Prostate gland (tissue), 2 donors: ENCODE results near the gene IFT81. TPM values are rescaled to one million over a fixed set of nuclear protein-coding genes. Genes with fewer than 3 reads are reported as not detected.

ENCODE experiments used
- DNase-seq: peaks from one replicate; pipeline ENCODE4 v3.0.0-alpha.2; 2019; ENCODE audit warnings: low spot score
- H3K27ac ChIP-seq, 2 donors: fragments of 200-600 bp; sonication (generic); 2 replicates each; pipeline ENCODE4 v1.5.1; 2017 to 2019
- H3K27me3 ChIP-seq: fragments of 200-600 bp; sonication (generic); replicated peaks from 2 replicates; pipeline ENCODE4 v1.5.1; 2019; ENCODE audit not compliant: insufficient read depth
- H3K36me3 ChIP-seq, 2 donors: fragments of 200-600 bp; sonication (generic); 1 replicate in 1 of 2; 2 replicates in 1 of 2; pipeline versions ENCODE4 v1.5.1 to v1.8.1; 2017 to 2019
- H3K4me1 ChIP-seq: fragments of 200-600 bp; sonication (generic); replicated peaks from 2 replicates; pipeline ENCODE4 v1.5.1; 2019
- H3K4me3 ChIP-seq, 2 donors: fragments of 200-600 bp; sonication (generic); 2 replicates each; pipeline ENCODE4 v1.5.1; 2017 to 2019
- H3K9me3 ChIP-seq: fragments of 200-600 bp; sonication (generic); 2 replicates; pipeline ENCODE4 v1.5.1; 2017
- POLR2A ChIP-seq: fragments of 450-650 bp; IDR thresholded peaks from one replicate; pipeline ENCODE4 v1.6.1; 2016; ENCODE audit warnings: antibody characterized with exemption, mild to moderate bottlenecking
- POLR2AphosphoS5 ChIP-seq: sonication (generic); formaldehyde crosslinking; IDR thresholded peaks from one replicate; pipeline ENCODE4 v1.6.1; 2017; ENCODE audit warnings: antibody characterized with exemption
- whole genome bisulfite sequencing: methylation state at CpG from one replicate; pipeline ENCODE4 v1.1.5; 2018; 5-methylcytosine and 5-hydroxymethylcytosine counted together
- intact Hi-C: fragments of 100-400 bp; cut with DNase I; formaldehyde crosslinking; loops from one replicate; pipeline ENCODE4 v1.14.2; 2022
- total RNA-seq, 2 donors: library from RNA; depleted of rRNA; stranded (reverse); fragments of >200 nt; gene quantifications; one replicate each; pipeline ENCODE4 v1.1.0, GENCODE V29; 2016
- TF ChIP-seq, protein P1 (sequence below), 4 experiments: fragments of 200-600 bp in 2 of 4; fragments of 450-650 bp in 2 of 4; sonication (generic) in 2 of 4; IDR thresholded peaks; 1 replicate in 3 of 4; 2 replicates in 1 of 4; pipeline ENCODE4 v1.5.1; 2016 to 2019; ENCODE audit warnings: antibody characterized with exemption in 4 of 4, mild to moderate bottlenecking in 2 of 4, moderate library complexity in 2 of 4

Gene IFT81
- total RNA-seq, 2 donors from 2014 or later, result 11.2 to 16.1 TPM

DNA sequence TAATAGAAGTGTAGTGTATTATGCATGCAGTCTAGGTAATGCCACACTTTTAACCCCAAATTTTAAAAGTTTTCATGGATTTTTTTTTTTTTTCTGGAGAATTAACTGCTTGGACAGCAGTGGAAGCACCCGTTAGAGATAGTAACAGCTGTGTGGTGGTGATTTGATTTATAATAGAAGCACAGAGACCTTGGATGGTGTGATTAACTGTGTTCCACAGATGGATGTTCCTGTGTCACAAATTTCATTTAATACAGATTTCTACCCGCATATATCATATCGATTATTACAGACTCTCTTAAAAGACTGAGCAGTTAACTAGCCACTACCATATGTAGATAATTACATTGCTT, 47.0 kb downstream of the IFT81 start:
- intact Hi-C loops, result no loop called here
- TF ChIP-seq POLR2A (no peak), POLR2AphosphoS5 (no peak)
- TF ChIP-seq, protein P1, sequence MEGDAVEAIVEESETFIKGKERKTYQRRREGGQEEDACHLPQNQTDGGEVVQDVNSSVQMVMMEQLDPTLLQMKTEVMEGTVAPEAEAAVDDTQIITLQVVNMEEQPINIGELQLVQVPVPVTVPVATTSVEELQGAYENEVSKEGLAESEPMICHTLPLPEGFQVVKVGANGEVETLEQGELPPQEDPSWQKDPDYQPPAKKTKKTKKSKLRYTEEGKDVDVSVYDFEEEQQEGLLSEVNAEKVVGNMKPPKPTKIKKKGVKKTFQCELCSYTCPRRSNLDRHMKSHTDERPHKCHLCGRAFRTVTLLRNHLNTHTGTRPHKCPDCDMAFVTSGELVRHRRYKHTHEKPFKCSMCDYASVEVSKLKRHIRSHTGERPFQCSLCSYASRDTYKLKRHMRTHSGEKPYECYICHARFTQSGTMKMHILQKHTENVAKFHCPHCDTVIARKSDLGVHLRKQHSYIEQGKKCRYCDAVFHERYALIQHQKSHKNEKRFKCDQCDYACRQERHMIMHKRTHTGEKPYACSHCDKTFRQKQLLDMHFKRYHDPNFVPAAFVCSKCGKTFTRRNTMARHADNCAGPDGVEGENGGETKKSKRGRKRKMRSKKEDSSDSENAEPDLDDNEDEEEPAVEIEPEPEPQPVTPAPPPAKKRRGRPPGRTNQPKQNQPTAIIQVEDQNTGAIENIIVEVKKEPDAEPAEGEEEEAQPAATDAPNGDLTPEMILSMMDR (IDR thresholded peaks at IDR 0.05), result no peak
- Histone ChIP-seq H3K36me3 (no peaks in the 10 kb centered on the region), H3K27ac (no peak overlapping the region), H3K9me3 (no peaks in the 10 kb centered on the region), H3K4me1 (no peaks in the 10 kb centered on the region), H3K4me3 (no peak overlapping the region), H3K27me3 (no peaks in the 10 kb centered on the region)
- no peak for DNase-seq
- WGBS, result 72% methylated on average over 3 of the region's 3 CpGs

DNA sequence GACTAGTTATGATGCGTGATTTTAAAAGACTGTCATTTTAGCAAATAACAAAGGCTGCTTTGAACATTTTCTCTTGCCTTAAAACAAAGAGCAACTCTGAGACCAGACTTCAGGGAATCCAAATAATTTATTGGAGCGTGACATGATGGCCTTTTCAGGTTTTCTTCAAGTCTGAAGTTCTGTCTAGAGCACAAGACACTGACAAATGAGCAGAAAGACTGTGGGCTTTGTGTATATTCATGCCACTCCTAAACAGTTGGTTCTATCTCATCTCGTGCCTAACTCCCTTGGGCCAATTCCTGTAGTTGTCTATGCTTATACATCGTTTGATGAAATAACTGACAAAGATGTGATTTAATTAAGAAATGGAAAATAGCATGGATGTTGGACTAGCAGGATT, 47.5 kb downstream of the IFT81 start:
- no peaks in the 10 kb centered on the region for H3K9me3 ChIP-seq
- H3K36me3 ChIP-seq, result no peaks in the 10 kb centered on the region
- WGBS, result 79% methylated on average over 4 of the region's 4 CpGs
- no peak overlapping the region for H3K4me3 ChIP-seq
- no peaks in the 10 kb centered on the region for H3K27me3 ChIP-seq
- TF ChIP-seq POLR2A (no peak), POLR2AphosphoS5 (no peak)
- TF ChIP-seq, protein P1 (IDR thresholded peaks at IDR 0.05), result no peak
- no peak overlapping the region for H3K27ac ChIP-seq
- intact Hi-C loops, result no loop called here
- no peak for DNase-seq
- H3K4me1 ChIP-seq, result no peaks in the 10 kb centered on the region

DNA sequence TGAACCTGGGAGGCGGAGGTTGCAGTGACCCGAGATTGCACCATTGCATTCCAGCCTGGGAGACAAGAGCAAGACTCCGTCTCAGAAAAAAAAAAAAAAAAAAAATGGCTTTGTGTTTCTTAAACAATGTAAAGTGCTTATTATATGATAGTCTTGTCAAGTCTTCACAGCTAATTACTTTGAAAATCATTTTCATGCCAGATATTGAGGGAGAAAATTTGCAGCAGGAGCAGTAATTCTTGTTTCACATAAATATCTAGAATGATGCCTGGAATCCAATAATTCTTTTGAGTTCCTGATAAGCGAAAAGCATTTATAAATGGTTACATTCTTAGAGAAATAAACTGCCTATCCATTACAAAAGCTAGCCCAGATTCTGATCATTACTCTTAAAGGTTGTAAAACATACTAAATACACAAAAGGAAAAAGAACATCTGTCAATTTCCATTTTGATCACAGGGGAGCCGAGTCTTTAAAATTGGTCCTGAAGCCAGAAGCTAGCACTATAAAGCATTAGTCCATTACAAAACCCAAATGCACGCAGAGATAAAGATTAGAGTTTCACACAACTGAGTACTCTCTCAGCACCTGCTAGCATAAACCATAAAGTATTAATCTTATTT, 50.3 kb downstream of the IFT81 start:
- Histone ChIP-seq H3K4me3 (no peak overlapping the region), H3K36me3 (no peaks in the 10 kb centered on the region), H3K27me3 (no peaks in the 10 kb centered on the region), H3K4me1 (no peaks in the 10 kb centered on the region), H3K9me3 (no peaks in the 10 kb centered on the region), H3K27ac (no peak overlapping the region)
- TF ChIP-seq POLR2A (no peak), POLR2AphosphoS5 (no peak)
- TF ChIP-seq, protein P1 (IDR thresholded peaks at IDR 0.05), result no peak
- WGBS, result 72% methylated on average over 6 of the region's 6 CpGs
- intact Hi-C loops, result no loop called here
- DNase-seq, result no peak

DNA sequence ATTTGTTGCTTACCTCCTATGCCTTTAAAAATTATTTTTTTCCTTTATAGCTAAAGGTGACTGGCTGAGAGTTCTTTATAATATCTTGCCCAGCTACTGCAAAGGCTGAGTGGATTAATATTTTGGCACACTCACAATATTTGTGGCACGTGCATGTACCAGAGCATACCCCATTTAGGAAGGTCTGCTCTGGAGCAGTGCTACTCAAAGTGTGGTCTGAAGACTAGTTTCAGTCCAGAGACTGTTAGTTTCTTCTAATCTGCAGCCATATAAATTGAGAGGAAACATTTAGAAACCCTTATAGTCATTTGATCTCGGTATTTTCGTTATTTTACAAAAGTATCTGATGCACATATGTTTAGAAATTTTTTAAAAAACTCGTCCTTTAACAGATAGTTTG, 51.0 kb downstream of the IFT81 start:
- Histone ChIP-seq H3K36me3 (no peaks in the 10 kb centered on the region), H3K4me3 (no peak overlapping the region), H3K4me1 (no peaks in the 10 kb centered on the region), H3K27ac (no peak overlapping the region), H3K27me3 (no peaks in the 10 kb centered on the region), H3K9me3 (no peaks in the 10 kb centered on the region)
- WGBS, result 93% methylated on average over 4 of the region's 4 CpGs
- intact Hi-C loops, result no loop called here
- TF ChIP-seq POLR2AphosphoS5 (no peak), POLR2A (no peak)
- TF ChIP-seq, protein P1 (IDR thresholded peaks at IDR 0.05), result no peak
- DNase-seq, result no peak

DNA sequence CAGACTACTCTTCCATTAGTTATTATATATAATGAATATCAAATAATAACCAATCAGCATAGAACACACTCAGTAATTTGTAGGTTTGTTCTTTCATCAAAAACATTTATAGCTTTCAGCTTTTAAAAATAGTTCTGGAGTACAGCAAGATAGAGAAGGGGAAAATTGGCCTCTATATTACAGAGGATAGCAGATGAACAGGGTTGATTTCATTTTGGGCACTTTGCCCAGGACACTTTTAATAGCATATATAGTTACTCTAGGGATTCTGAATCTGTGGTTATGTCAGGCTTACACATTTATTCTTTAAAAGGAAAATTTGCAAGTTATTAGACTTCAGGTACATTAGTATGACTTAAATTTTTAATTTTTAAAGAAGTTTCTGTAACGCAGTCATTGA, 52.6 kb downstream of the IFT81 start:
- peak; percentile 14 for DNase-seq
- Histone ChIP-seq H3K36me3 (no peaks in the 10 kb centered on the region), H3K27ac (peak overlapping the region in 1 of 2 donors; percentile 21), H3K4me1 (no peaks in the 10 kb centered on the region), H3K4me3 (no peak overlapping the region), H3K27me3 (no peaks in the 10 kb centered on the region), H3K9me3 (no peaks in the 10 kb centered on the region)
- 68% methylated on average over 1 of the region's 1 CpG for WGBS
- intact Hi-C loops, result no loop called here
- TF ChIP-seq, protein P1 (IDR thresholded peaks at IDR 0.05), result no peak
- no peak for TF ChIP-seq POLR2AphosphoS5
